Endothelial cell of umbilical vein (primary cell): Measurements from ENCODE around the gene FOXO1. TPM values are rescaled to one million over a fixed set of nuclear protein-coding genes. Genes with fewer than 3 reads are reported as not detected.
A peak's percentile ranks its signal among the peaks of the same experiment; 100 is the strongest.

ENCODE experiments used
- BruUV-seq: library from RNA; stranded (reverse); fragments of 400-500 nt; replicated peaks from 2 replicates; lab custom pipeline; 2021; lab: Mats Ljungman, UMichigan
- CTCF ChIA-PET: fragments of 300-600, 350-600 bp; sonication (Branson Sonifier 250); formaldehyde crosslinking; loops from one replicate; lab custom pipeline; 2021; ENCODE audit warnings: antibody characterized with exemption, inconsistent platforms; lab: Charles Lee
- POLR2A ChIA-PET: fragments of 300-600, 350-600 bp; sonication (Branson Sonifier 250); formaldehyde crosslinking; loops from one replicate; lab custom pipeline; 2021; ENCODE audit warnings: antibody characterized with exemption, inconsistent platforms; lab: Charles Lee
- DNase-seq: peaks from one replicate; pipeline ENCODE4 v3.0.0-alpha.2; 2011; ENCODE audit warnings: low read depth, low spot score
- FAIRE-seq: peaks from 2 replicates; lab custom pipeline; 2011; peaks lifted over from hg19 to GRCh38; lab: Jason Lieb, UNC
- H2AFZ ChIP-seq: 2 replicates; pipeline ENCODE4 v1.6.0; 2012; ENCODE audit warnings: low read depth, low read length, control low read depth, inconsistent platforms
- H3K27ac ChIP-seq: 2 replicates; pipeline ENCODE4 v1.5.1; 2011; ENCODE audit warnings: low read depth, mild to moderate bottlenecking, control low read depth, low read length, moderate library complexity; ENCODE audit not compliant: insufficient read depth
- H3K27me3 ChIP-seq, 2 experiments: 2 replicates each; pipeline versions ENCODE4 v1.6.0 to v1.6.1; 2011; ENCODE audit warnings: low read length in 2 of 2, mixed read lengths in 1 of 2; ENCODE audit not compliant: control insufficient read depth in 2 of 2, insufficient read depth in 2 of 2
- H3K36me3 ChIP-seq, 2 experiments: 2 replicates in 1 of 2; 3 replicates in 1 of 2; pipeline ENCODE4 v1.5.1; 2011; ENCODE audit warnings: low read length in 2 of 2, mild to moderate bottlenecking in 1 of 2, moderate library complexity in 1 of 2; ENCODE audit not compliant: control insufficient read depth in 2 of 2, insufficient read depth in 2 of 2; ENCODE audit errors: extremely low read depth in 1 of 2
- H3K4me1 ChIP-seq: 3 replicates; pipeline ENCODE4 v1.5.1; 2011; ENCODE audit warnings: mild to moderate bottlenecking, low read length; ENCODE audit not compliant: control insufficient read depth, insufficient read depth; ENCODE audit errors: extremely low read depth
- H3K4me2 ChIP-seq: 2 replicates; pipeline ENCODE4 v1.6.1; 2011; ENCODE audit warnings: low read length, control low read depth, mixed read lengths; ENCODE audit not compliant: insufficient read depth
- H3K4me3 ChIP-seq, 3 experiments: fragments of 200-600 bp in 1 of 3; sonication (generic), shearing (Covaris generic) in 1 of 3; replicated peaks in 1 of 3; 2 replicates each; pipeline ENCODE4 v1.5.1; 2011 to 2016; ENCODE audit warnings: control low read depth in 3 of 3, low read length in 3 of 3, mild to moderate bottlenecking in 2 of 3, inconsistent platforms in 1 of 3, low read depth in 1 of 3, moderate library complexity in 1 of 3; ENCODE audit not compliant: insufficient read depth in 1 of 3
- H3K79me2 ChIP-seq: 2 replicates; pipeline ENCODE4 v1.6.0; 2012; ENCODE audit warnings: low read length, inconsistent platforms; ENCODE audit not compliant: control insufficient read depth, insufficient read depth
- H3K9ac ChIP-seq: replicated peaks from 2 replicates; pipeline ENCODE3; 2011; ENCODE audit warnings: low read length, control low read depth; ENCODE audit not compliant: insufficient read depth; ENCODE audit errors: extremely low read depth
- H3K9me1 ChIP-seq: replicated peaks from 3 replicates; pipeline ENCODE4 v1.6.0; 2011; ENCODE audit warnings: mild to moderate bottlenecking, low read length; ENCODE audit not compliant: control insufficient read depth, insufficient read depth; ENCODE audit errors: extremely low read depth
- H3K9me3 ChIP-seq: replicated peaks from 2 replicates; pipeline ENCODE4 v1.5.1; 2012; ENCODE audit warnings: low read length, inconsistent platforms; ENCODE audit not compliant: control insufficient read depth, insufficient read depth
- H4K20me1 ChIP-seq: replicated peaks from 2 replicates; pipeline ENCODE3; 2011; ENCODE audit warnings: mild to moderate bottlenecking, low read length; ENCODE audit not compliant: control insufficient read depth, insufficient read depth; ENCODE audit errors: extremely low read depth
- EZH2 ChIP-seq: IDR thresholded peaks from 2 replicates; pipeline ENCODE4 v1.6.1; 2012; ENCODE audit warnings: borderline replicate concordance, low read depth, mild to moderate bottlenecking, moderate library complexity, low read length, inconsistent platforms; ENCODE audit not compliant: severe bottlenecking
- FOS ChIP-seq: IDR thresholded peaks from 2 replicates; pipeline ENCODE4 v1.6.1; 2011; ENCODE audit warnings: mild to moderate bottlenecking, low read length, moderate library complexity, borderline replicate concordance; ENCODE audit not compliant: insufficient read depth
- GATA2 ChIP-seq: IDR thresholded peaks from 2 replicates; pipeline ENCODE4 v1.7.0; 2011; ENCODE audit warnings: low read depth, mild to moderate bottlenecking, moderate library complexity, mixed read lengths, low read length; ENCODE audit not compliant: insufficient read length, insufficient read depth
- JUN ChIP-seq: IDR thresholded peaks from 2 replicates; pipeline ENCODE4 v1.6.1; 2011; ENCODE audit warnings: borderline replicate concordance, low read depth; ENCODE audit not compliant: insufficient read length, insufficient read depth
- MYC ChIP-seq: IDR thresholded peaks from one replicate; pipeline ENCODE4 v1.6.1; 2011; ENCODE audit warnings: mild to moderate bottlenecking, low read depth, low read length
- POLR2A ChIP-seq: IDR thresholded peaks from 2 replicates; pipeline ENCODE4 v1.6.1; 2012; ENCODE audit warnings: low read depth, mild to moderate bottlenecking, control low read depth, low read length
- POLR2AphosphoS5 ChIP-seq: IDR thresholded peaks from 2 replicates; pipeline ENCODE4 v1.6.1; 2012; ENCODE audit warnings: low read depth, mild to moderate bottlenecking, control low read depth, low read length, moderate library complexity; ENCODE audit not compliant: insufficient read depth
- dilution Hi-C: fragments of 300-500 bp; cut with MboI; formaldehyde crosslinking; loops from one replicate; pipeline ENCODE4 v1.15.0; 2019; ENCODE audit warnings: low sequenced_read_pairs; ENCODE audit not compliant: extremely low pct_ligation_motif_present
- intact Hi-C: fragments of 100-400 bp; cut with micrococcal nuclease; formaldehyde crosslinking; loops from one replicate; pipeline ENCODE4 v1.10.0; 2022
- polyA plus RNA-seq, 4 experiments: library from polyadenylated mRNA; depleted of rRNA in 3 of 4; stranded (reverse) in 3 of 4; unstranded in 1 of 4; fragments of >200 nt; gene quantifications; 2 replicates each; pipeline versions ENCODE4 v1.2.1 to v1.2.3, GENCODE V29; 2011 to 2012; ENCODE audit warnings: missing spikeins in 1 of 4
- total RNA-seq: library from RNA; stranded (reverse); gene quantifications from 2 replicates; pipeline ENCODE4 v1.2.3, GENCODE V29; 2021
- TF ChIP-seq, protein P1 (sequence below): IDR thresholded peaks from 2 replicates; pipeline ENCODE4 v1.6.1; 2011; ENCODE audit not compliant: insufficient read depth, insufficient read length
- TF ChIP-seq, protein P2 (sequence below), 2 donors: IDR thresholded peaks; 1 replicate in 1 of 2; 2 replicates in 1 of 2; pipeline ENCODE4 v1.5.1; 2011; ENCODE audit warnings: low read length in 2 of 2, mild to moderate bottlenecking in 2 of 2, moderate library complexity in 2 of 2, control low read depth in 1 of 2, inconsistent platforms in 1 of 2, low read depth in 1 of 2; ENCODE audit not compliant: insufficient read depth in 1 of 2; ENCODE audit errors: extremely low read depth in 1 of 2

The FOXO1 gene
- total and polyA plus RNA-seq, 2 donors (not counting 3 experiments of a cell fraction or from before 2014, with no cell fraction given), result 44.7 to 48.5 TPM

DNA sequence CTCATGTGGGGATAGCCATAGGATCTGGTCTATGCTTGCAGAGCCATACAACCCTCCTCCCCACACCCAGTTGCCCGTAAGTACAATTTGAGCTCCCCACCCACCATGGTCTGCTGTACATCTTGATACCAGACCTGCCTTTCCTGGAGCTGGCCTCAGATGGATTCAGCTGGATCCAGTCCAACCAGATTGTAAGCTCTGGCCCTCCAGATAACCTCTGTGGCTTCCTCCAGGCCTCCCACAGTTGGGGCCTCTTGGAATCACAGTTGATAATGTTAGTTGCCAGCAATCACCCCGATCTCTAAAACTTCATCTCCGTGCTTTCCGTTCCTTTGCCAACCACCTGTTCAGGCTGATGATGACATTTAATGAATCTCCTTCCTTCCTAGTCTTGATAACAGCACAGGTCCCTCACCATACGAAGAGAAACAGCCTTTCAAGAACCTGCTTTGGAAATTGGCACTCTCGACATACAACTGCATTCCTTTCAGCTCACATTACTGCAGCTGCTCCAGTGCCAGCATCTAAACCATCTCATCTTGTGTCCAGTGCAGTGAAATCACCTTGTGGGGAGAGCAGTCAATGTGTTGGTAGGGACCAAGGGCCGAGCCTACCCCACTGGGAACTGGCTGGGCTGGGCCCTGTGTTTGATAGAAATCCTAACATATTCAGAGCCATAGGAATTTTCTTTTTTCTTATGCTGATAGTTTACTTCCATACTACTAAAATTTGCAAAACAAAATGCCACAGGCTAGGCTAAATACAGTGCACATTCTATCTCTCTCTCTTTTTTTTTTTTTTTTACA is 15.1 kb upstream of the FOXO1 start:
- no peak overlapping the region for H3K4me3 ChIP-seq
- peak; percentile 92 for DNase-seq

More for the DNA sequence above, 15.1 kb upstream of the FOXO1 start:
- H3K9me3 ChIP-seq, result no peaks in the 10 kb centered on the region
- no peaks in the 10 kb centered on the region for H3K36me3 ChIP-seq
- BruUV-seq, result no TSS peak
- POLR2A ChIA-PET, result interaction anchor here (0.6 to 1.3 kb wide), 6 partner anchors 13 to 488 kb away, joined by 3 to 4 read pairs (median 3); no protein-coding TSS in a partner anchor
- CTCF ChIA-PET, result interaction anchor here (0.9 to 6.1 kb wide), 22 partner anchors 9 to 1065 kb away, joined by 3 to 66 read pairs (median 6); no protein-coding TSS in a partner anchor
- H3K9ac ChIP-seq, result peak overlapping the region; percentile 11
- intact Hi-C loops, result loop anchor here (1.0 to 5.0 kb wide), 15 partner anchors 96 to 904 kb away; no protein-coding TSS in a partner anchor
- H3K4me1 ChIP-seq, result peaks cover 22% of the 10 kb centered on the region
- TF ChIP-seq JUN (peak; percentile 48), GATA2 (peak; percentile 98), POLR2A (no peak), EZH2 (no peak), FOS (no peak), POLR2AphosphoS5 (peak; percentile 84), MYC (no peak)
- TF ChIP-seq, protein P1, sequence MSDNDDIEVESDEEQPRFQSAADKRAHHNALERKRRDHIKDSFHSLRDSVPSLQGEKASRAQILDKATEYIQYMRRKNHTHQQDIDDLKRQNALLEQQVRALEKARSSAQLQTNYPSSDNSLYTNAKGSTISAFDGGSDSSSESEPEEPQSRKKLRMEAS, result no peak
- TF ChIP-seq, protein P2, sequence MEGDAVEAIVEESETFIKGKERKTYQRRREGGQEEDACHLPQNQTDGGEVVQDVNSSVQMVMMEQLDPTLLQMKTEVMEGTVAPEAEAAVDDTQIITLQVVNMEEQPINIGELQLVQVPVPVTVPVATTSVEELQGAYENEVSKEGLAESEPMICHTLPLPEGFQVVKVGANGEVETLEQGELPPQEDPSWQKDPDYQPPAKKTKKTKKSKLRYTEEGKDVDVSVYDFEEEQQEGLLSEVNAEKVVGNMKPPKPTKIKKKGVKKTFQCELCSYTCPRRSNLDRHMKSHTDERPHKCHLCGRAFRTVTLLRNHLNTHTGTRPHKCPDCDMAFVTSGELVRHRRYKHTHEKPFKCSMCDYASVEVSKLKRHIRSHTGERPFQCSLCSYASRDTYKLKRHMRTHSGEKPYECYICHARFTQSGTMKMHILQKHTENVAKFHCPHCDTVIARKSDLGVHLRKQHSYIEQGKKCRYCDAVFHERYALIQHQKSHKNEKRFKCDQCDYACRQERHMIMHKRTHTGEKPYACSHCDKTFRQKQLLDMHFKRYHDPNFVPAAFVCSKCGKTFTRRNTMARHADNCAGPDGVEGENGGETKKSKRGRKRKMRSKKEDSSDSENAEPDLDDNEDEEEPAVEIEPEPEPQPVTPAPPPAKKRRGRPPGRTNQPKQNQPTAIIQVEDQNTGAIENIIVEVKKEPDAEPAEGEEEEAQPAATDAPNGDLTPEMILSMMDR (IDR thresholded peaks at IDR 0.05; ENCODE audit: extremely low read depth in 1 of 2, insufficient read depth in 1 of 2, low read depth in 1 of 2, low read length in 2 of 2), result no peak
- no peaks in the 10 kb centered on the region for H4K20me1 ChIP-seq
- peak overlapping the region; percentile 12 for H2AFZ ChIP-seq
- FAIRE-seq, result peak; percentile 90
- H3K27ac ChIP-seq, result peak overlapping the region; percentile 73
- H3K9me1 ChIP-seq, result no peaks in the 10 kb centered on the region
- peak overlapping the region; percentile 12 for H3K4me2 ChIP-seq
- H3K27me3 ChIP-seq, result no peaks in the 10 kb centered on the region
- dilution Hi-C loops, result no loop called here
- H3K79me2 ChIP-seq, result no peaks in the 10 kb centered on the region
